T-helper 17 cell (primary cell): ENCODE data around the gene SPCS3. TPM values are rescaled to one million over a fixed set of nuclear protein-coding genes. Genes with fewer than 3 reads are reported as not detected.
"Not testable (repeated sequence)": the region's sequence is repeated elsewhere in the genome, so short reads cannot be mapped to it uniquely, and the experiment has no call there.

Experiments used
- ATAC-seq: fragments of 150-1000 bp; cut with Tn5 transposase; 2 replicates; pipeline ENCODE4 v1.10.0; 2021; ENCODE audit warnings: mild to moderate bottlenecking, moderate library complexity
- DNase-seq, 3 donors: peaks; one replicate each; pipeline versions ENCODE4 v3.0.0 to v3.0.0-alpha.2; 2020 to 2021
- H3K9me3 ChIP-seq: one replicate; pipeline ENCODE4 v1.7.0; 2013; ENCODE audit warnings: low read length, mild to moderate bottlenecking; ENCODE audit not compliant: control insufficient read depth, poor library complexity, severe bottlenecking
- H3K27ac Mint-ChIP-seq: one replicate; pipeline ENCODE4 v1.8.0; 2022; ENCODE audit warnings: mild to moderate bottlenecking, moderate library complexity, mixed read lengths
- H3K27me3 Mint-ChIP-seq: one replicate; pipeline ENCODE4 v1.8.0; 2022; ENCODE audit warnings: mixed read lengths
- H3K36me3 Mint-ChIP-seq: one replicate; pipeline ENCODE4 v1.8.0; 2022; ENCODE audit warnings: low read depth, mixed read lengths
- H3K4me1 Mint-ChIP-seq: one replicate; pipeline ENCODE4 v1.8.0; 2022; ENCODE audit warnings: mild to moderate bottlenecking, mixed read lengths
- H3K4me3 Mint-ChIP-seq: one replicate; pipeline ENCODE4 v1.8.0; 2022; ENCODE audit warnings: mild to moderate bottlenecking, moderate library complexity, mixed read lengths
- total RNA-seq, 4 donors: library from RNA in 2 of 4; stranded (reverse) in 2 of 4; gene quantifications; one replicate each; pipeline ENCODE4 v1.2.3 and lab custom pipeline; 2022 to 2026

Gene SPCS3
- total RNA-seq, 2 donors from 2014 or later: 158 to 162 TPM

DNA sequence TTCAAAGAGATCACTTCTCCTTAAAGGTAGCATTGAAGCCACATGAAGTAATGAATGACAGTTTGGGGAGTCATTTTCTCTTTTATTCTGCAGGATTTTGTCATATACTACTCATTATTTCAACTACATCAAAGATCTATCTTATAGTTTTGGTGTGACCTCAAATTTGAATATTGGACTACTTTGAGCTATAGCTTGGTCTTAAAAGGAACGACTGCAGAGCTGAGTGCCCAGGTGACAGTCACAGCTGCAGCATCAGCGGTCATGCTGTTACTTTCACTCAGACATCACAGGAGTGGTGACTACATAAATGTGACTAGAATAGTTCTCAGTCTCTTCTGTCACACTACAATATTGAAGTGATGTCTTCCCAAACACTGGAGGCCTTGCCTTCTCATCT, 10.7 kb upstream of the SPCS3 start:
- H3K27me3 Mint-ChIP-seq: peaks cover 39% of the 10 kb centered on the region
- DNase-seq (no peak), ATAC-seq (no peak)
- H3K27ac Mint-ChIP-seq: no peak overlapping the region
- no peak overlapping the region for H3K4me3 Mint-ChIP-seq
- H3K4me1 Mint-ChIP-seq: no peaks in the 10 kb centered on the region
- no peaks in the 10 kb centered on the region for H3K9me3 ChIP-seq
- peaks cover 2% of the 10 kb centered on the region for H3K36me3 Mint-ChIP-seq

DNA sequence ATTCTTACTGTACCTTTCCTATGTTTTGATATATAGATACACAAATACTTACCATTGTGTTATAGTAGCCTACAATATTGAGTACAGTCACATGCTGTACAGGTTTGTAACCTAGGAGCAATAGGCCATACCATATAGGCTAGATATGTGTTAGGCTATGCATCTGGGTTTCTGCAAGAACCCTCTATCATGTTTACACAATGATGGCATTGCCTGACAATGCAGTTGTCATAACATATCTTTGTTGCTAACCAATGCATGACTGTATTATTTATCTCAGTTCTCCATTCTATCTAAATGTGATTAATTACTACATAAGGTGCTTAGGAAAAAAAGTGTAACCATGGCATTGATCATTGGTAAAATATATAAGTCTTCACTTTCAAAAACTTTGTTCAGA, 10.0 kb upstream of the SPCS3 start:
- no peaks in the 10 kb centered on the region for H3K9me3 ChIP-seq
- ATAC-seq (no peak), DNase-seq (no peak)
- Mint-ChIP-seq H3K4me1 (no peaks in the 10 kb centered on the region), H3K36me3 (peaks cover 2% of the 10 kb centered on the region), H3K4me3 (no peak overlapping the region), H3K27ac (no peak overlapping the region), H3K27me3 (peaks cover 32% of the 10 kb centered on the region)

- no peak overlapping the region for H3K4me3 Mint-ChIP-seq
- H3K9me3 ChIP-seq: no peaks in the 10 kb centered on the region
- H3K36me3 Mint-ChIP-seq: peaks cover 2% of the 10 kb centered on the region
- DNase-seq: no peak
- peaks cover 6% of the 10 kb centered on the region for H3K27me3 Mint-ChIP-seq
- no peak overlapping the region for H3K27ac Mint-ChIP-seq
- H3K4me1 Mint-ChIP-seq: peaks cover 3% of the 10 kb centered on the region
- no peak for ATAC-seq
These were observed 6.0 kb upstream of the SPCS3 start for GRCh38 chr4:176313596-176314336.

DNA sequence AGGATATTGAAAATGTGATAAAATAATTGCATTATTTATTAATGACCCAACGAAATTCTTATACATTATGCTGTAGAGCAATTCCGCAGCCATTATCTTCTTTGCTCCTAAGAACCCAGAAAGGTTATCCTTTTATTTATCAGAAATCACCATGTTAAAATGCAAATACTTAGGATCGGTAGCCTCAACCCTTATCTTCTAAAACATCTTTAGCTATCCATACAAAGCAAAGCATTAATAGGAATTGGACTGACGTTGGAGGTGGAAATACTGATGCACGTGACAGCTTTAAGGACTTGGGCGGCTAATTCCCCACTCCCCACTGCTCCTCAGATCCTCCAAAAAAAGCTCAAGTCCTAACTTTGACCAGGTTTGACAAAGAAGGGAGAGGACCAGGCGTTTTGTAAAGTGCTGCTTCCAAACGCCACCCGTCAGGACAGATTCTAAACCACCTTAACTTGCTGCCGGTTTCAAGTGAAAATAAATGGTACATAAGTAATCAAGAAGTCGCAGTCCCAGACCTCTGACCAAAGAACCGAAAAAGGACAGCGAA, 539 bp upstream of the SPCS3 start:
- H3K27me3 Mint-ChIP-seq: no peaks in the 10 kb centered on the region
- H3K36me3 Mint-ChIP-seq: peaks cover 2% of the 10 kb centered on the region
- H3K4me1 Mint-ChIP-seq: peaks cover 26% of the 10 kb centered on the region
- no peaks in the 10 kb centered on the region for H3K9me3 ChIP-seq
- peak overlapping the region; percentile 97 for H3K27ac Mint-ChIP-seq
- peak overlapping the region; percentile 94 for H3K4me3 Mint-ChIP-seq
- DNase-seq (no peak), ATAC-seq (no peak)

- Mint-ChIP-seq H3K36me3 (peaks cover 4% of the 10 kb centered on the region), H3K4me1 (peaks cover 28% of the 10 kb centered on the region), H3K27ac (peak overlapping the region; percentile 97), H3K27me3 (no peaks in the 10 kb centered on the region), H3K4me3 (peak overlapping the region; percentile 94)
- peak; percentile 79 to 85 (median 82) for DNase-seq
- H3K9me3 ChIP-seq: no peaks in the 10 kb centered on the region
- ATAC-seq: peak; percentile 77
These were observed 692 bp downstream of the SPCS3 start for GRCh38 chr4:176320340-176320975.

DNA sequence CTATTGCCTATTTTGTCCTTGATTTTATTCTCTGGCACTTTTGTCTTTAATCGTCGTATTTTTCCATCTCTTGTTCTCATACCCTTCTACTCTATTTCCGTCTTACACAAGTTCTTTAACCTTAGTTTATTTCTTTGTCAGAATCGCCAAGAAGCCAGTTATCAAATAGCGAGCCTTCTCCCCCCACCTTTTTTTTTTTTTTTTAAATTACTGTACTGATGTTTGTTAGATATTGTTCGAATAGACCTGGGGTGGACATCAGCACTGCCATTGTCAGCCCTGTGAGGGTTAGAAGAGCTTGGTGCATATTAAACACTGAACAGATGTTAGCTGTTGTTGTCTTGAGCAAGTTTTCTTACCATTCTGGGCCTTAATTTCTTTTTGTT, 1.2 kb downstream of the SPCS3 start:
- H3K36me3 Mint-ChIP-seq: peaks cover 4% of the 10 kb centered on the region
- ATAC-seq (no peak), DNase-seq (no peak)
- H3K9me3 ChIP-seq: no peaks in the 10 kb centered on the region
- peak overlapping the region; percentile 94 for H3K4me3 Mint-ChIP-seq
- peaks cover 28% of the 10 kb centered on the region for H3K4me1 Mint-ChIP-seq
- peak overlapping the region; percentile 97 for H3K27ac Mint-ChIP-seq
- no peaks in the 10 kb centered on the region for H3K27me3 Mint-ChIP-seq

DNA sequence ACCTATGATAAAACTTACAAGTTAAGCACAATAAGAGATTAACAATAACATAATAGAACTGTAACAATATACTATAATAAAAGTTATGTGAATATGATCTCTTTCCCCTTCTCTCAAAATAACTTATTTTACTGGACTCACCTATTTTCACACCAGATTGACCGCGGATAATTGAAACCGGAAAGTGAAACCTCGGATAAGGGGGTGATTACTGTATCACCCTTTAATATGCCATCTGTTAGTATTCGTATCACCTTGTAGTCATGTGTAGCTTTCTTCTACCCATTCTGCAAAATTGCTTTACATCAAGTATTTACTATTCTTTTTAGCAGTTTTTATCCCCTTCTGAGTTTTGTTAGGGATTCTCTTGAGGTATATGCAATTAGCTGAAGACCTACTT, 1.8 kb downstream of the SPCS3 start:
- Mint-ChIP-seq H3K4me1 (peaks cover 28% of the 10 kb centered on the region), H3K4me3 (peak overlapping the region; percentile 94), H3K27me3 (no peaks in the 10 kb centered on the region), H3K27ac (peak overlapping the region; percentile 97), H3K36me3 (peaks cover 4% of the 10 kb centered on the region)
- H3K9me3 ChIP-seq: no peaks in the 10 kb centered on the region
- DNase-seq (no peak), ATAC-seq (no peak)

DNA sequence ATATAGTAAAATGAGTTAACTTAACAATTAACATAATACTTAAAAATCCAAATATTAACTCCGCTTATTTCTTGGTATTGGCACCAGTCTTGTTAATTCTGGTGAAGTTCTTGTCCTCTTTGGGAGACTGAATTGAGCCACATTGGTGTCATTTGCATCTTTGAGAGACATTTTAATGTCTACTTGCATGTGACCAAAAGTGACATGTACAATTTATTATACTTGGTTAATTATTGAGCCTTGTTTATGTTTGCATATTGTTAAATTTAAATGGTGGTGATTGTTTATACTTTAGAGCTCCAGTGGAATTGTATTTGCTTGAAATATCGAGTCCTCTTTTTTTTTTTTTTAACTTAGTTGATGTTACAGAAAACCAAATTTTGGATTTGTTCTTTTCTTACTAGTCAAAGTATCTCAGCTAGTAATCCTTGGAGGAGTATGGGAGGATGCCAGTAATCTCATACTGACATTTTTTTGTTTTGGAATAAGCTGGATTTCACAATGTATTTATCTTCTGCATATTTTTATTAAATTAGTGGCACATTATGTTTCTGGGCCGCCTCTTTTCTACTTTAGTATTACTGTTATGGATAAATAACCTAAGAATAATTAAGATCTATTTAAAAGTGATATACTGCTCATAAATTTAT, 3.9 kb downstream of the SPCS3 start:
- no peaks in the 10 kb centered on the region for H3K9me3 ChIP-seq
- DNase-seq (no peak), ATAC-seq (no peak)
- H3K4me1 Mint-ChIP-seq: peaks cover 32% of the 10 kb centered on the region
- H3K36me3 Mint-ChIP-seq: peaks cover 2% of the 10 kb centered on the region
- no peaks in the 10 kb centered on the region for H3K27me3 Mint-ChIP-seq
- peak overlapping the region; percentile 36 for H3K4me3 Mint-ChIP-seq
- peak overlapping the region; percentile 97 for H3K27ac Mint-ChIP-seq

GRCh38 chr4:176324876-176325275, 5.1 kb downstream of the SPCS3 start:
- not testable (repeated sequence) for DNase-seq, H3K4me3 Mint-ChIP-seq, ATAC-seq, H3K27me3 Mint-ChIP-seq, H3K36me3 Mint-ChIP-seq, H3K9me3 ChIP-seq
- peaks cover 32% of the 10 kb centered on the region for H3K4me1 Mint-ChIP-seq
- H3K27ac Mint-ChIP-seq: peak overlapping the region; percentile 49

DNA sequence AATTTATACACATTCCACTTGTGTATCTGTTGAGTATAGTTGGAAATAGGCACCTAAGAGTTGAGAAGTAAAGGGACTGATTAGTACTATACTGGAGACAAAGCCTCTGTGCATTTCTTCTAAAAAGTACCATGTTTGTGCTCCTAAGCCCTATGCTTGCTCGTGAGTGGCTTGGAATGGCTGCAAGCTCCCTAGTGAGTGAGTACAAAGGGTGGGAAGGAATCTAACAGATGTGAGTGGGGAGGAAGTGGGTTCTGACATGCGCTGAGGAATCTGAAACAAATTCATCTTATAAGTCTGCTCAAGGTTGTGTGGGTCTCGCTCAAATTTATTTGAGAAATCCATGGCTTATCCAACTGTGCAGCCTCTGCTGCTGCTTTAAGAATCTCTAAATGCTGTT, 13.3 kb downstream of the SPCS3 start:
- Mint-ChIP-seq H3K4me3 (no peak overlapping the region), H3K36me3 (peaks cover 6% of the 10 kb centered on the region), H3K27me3 (no peaks in the 10 kb centered on the region)

DNA sequence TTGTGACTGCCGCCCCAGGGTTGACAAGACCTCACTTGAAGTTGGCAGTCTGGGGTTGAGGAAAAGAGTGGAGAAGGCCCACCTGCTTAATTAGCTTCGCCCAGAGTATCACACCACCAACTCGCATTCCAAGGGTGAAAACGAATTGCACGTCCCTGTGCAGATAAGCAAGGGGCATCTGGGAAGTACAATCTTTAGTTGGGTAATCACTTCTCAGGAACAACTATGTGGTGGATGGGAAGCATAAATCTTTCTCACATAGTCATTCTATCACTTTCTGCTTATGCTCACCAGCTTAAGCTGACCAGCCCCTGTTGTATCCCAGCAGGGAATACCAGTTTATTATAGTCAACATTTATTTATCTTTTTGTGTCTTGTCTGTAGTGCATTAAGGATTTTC, 14.3 kb downstream of the SPCS3 start:
- H3K4me1 Mint-ChIP-seq: peaks cover 23% of the 10 kb centered on the region
- no peak for DNase-seq
- H3K27me3 Mint-ChIP-seq: no peaks in the 10 kb centered on the region
- peaks cover 6% of the 10 kb centered on the region for H3K36me3 Mint-ChIP-seq
- no peak overlapping the region for H3K4me3 Mint-ChIP-seq
- no peaks in the 10 kb centered on the region for H3K9me3 ChIP-seq
- no peak for ATAC-seq
- peak overlapping the region; percentile 19 for H3K27ac Mint-ChIP-seq

More for the DNA sequence above, 13.3 kb downstream of the SPCS3 start:
- H3K9me3 ChIP-seq: no peaks in the 10 kb centered on the region
- Mint-ChIP-seq H3K27ac (no peak overlapping the region), H3K4me1 (peaks cover 23% of the 10 kb centered on the region)
- DNase-seq (no peak), ATAC-seq (no peak)

- Mint-ChIP-seq H3K27me3 (no peaks in the 10 kb centered on the region), H3K4me3 (peak overlapping the region; percentile 45), H3K4me1 (peaks cover 26% of the 10 kb centered on the region), H3K27ac (peak overlapping the region; percentile 14), H3K36me3 (peaks cover 6% of the 10 kb centered on the region)
- DNase-seq: no peak
- no peak for ATAC-seq
- no peaks in the 10 kb centered on the region for H3K9me3 ChIP-seq
These were observed 15.7 kb downstream of the SPCS3 start for GRCh38 chr4:176335421-176335820.
